Measurements from ENCODE around the gene IFIT3. TPM values are rescaled to one million over a fixed set of nuclear protein-coding genes. Genes with fewer than 3 reads are reported as not detected.

Gene IFIT3
- total RNA-seq, 1 donor from 2014 or later = 3.2 TPM

DNA sequence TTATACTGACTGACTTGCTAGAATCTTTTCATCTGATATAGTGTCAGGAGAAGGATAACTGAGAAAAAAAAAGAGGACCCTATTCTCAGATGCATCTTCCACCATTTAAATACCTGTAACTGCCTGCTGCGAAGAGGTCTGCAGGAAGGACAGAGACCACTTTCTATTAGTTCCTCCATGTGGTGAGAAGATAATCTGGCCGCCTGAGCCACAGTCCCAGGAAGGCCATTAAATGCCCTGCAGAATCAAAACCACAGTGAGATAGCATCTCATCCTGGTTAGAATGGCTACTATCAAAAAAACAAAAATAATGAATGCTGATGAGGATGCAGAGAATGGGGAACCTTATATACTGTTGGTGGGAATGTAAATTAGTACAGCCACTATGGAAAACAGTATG, 30.2 kb downstream of the IFIT3 start:
- intact Hi-C loops (cut with micrococcal nuclease) = no loop called here
- Mint-ChIP-seq H3K4me1 (peaks cover 2% of the 10 kb centered on the region), H3K27ac (no peak overlapping the region)

DNA sequence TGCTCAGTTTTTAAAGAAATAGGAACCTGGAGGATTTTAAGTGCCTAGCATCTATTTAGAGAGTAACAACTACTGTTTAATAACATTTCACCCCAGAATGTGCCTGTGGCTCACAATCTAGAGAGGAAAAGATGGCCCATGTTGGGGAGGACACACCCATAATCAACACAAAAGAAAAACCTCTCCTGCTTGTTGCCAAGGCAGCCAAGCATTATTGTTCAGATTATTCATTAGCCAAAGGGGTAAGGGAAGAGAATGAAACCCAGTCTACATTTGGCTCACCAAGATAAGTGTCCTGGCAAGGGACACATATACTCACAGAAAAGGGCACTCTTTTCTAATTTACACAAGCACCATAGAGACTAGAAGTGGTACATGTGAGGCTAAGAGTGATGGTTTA, 32.4 kb downstream of the IFIT3 start:
- H3K4me3 Mint-ChIP-seq = no peak overlapping the region
- TF ChIP-seq, protein P1, sequence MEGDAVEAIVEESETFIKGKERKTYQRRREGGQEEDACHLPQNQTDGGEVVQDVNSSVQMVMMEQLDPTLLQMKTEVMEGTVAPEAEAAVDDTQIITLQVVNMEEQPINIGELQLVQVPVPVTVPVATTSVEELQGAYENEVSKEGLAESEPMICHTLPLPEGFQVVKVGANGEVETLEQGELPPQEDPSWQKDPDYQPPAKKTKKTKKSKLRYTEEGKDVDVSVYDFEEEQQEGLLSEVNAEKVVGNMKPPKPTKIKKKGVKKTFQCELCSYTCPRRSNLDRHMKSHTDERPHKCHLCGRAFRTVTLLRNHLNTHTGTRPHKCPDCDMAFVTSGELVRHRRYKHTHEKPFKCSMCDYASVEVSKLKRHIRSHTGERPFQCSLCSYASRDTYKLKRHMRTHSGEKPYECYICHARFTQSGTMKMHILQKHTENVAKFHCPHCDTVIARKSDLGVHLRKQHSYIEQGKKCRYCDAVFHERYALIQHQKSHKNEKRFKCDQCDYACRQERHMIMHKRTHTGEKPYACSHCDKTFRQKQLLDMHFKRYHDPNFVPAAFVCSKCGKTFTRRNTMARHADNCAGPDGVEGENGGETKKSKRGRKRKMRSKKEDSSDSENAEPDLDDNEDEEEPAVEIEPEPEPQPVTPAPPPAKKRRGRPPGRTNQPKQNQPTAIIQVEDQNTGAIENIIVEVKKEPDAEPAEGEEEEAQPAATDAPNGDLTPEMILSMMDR (IDR thresholded peaks at IDR 0.05) = no peak
- POLR2A ChIA-PET = interaction anchor here (0.7 kb wide), 1 partner anchor 265 kb away, joined by 3 read pairs; no protein-coding TSS in a partner anchor
- CTCF ChIA-PET = no interaction called here
- peaks cover 16% of the 10 kb centered on the region for H3K4me1 Mint-ChIP-seq
- H3K36me3 Mint-ChIP-seq (ENCODE audit: low read depth) = no peaks in the 10 kb centered on the region
- intact Hi-C loops (cut with micrococcal nuclease) = no loop called here
- no peaks in the 10 kb centered on the region for H3K9me3 Mint-ChIP-seq
- ATAC-seq (ENCODE audit: low read depth) (no peak), DNase-seq (no peak)
- no peak overlapping the region for H3K27ac Mint-ChIP-seq
- H3K27me3 Mint-ChIP-seq = no peaks in the 10 kb centered on the region

More for the DNA sequence above, 30.2 kb downstream of the IFIT3 start:
- no peaks in the 10 kb centered on the region for H3K36me3 Mint-ChIP-seq (ENCODE audit: low read depth)
- TF ChIP-seq, protein P1 (IDR thresholded peaks at IDR 0.05) = no peak
- peaks cover 7% of the 10 kb centered on the region for H3K9me3 Mint-ChIP-seq
- no peak overlapping the region for H3K4me3 Mint-ChIP-seq
- ChIA-PET POLR2A (no interaction called here), CTCF (no interaction called here)
- H3K27me3 Mint-ChIP-seq = no peaks in the 10 kb centered on the region
- ATAC-seq (ENCODE audit: low read depth) (no peak), DNase-seq (no peak)

DNA sequence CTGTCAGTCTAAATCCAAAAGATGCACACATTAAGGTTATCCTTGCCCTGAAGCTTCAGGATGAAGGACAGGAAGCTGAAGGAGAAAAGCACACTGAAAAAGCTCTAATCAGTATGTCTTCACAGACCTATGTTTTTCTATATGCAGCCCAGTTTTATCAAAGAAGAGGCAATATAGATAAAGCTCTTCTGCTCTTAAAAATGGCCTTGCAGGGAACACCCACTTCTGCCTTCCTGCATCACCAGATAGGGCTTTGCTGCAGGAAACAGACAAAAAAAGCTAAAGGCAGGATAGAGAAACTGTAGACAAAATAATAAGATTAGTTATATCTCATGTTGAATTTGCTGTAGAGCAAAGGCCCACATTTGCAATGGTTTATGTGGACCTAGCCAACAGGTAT, 35.1 kb downstream of the IFIT3 start:
- no peaks in the 10 kb centered on the region for H3K36me3 Mint-ChIP-seq (ENCODE audit: low read depth)
- no peak overlapping the region for H3K4me3 Mint-ChIP-seq
- CTCF ChIA-PET = no interaction called here
- POLR2A ChIA-PET = no interaction called here
- H3K9me3 Mint-ChIP-seq = no peaks in the 10 kb centered on the region
- ATAC-seq (ENCODE audit: low read depth) (no peak), DNase-seq (no peak)
- TF ChIP-seq, protein P1 (IDR thresholded peaks at IDR 0.05) = no peak
- peaks cover 20% of the 10 kb centered on the region for H3K4me1 Mint-ChIP-seq
- intact Hi-C loops (cut with micrococcal nuclease) = no loop called here
- H3K27me3 Mint-ChIP-seq = no peaks in the 10 kb centered on the region
- H3K27ac Mint-ChIP-seq = no peak overlapping the region

DNA sequence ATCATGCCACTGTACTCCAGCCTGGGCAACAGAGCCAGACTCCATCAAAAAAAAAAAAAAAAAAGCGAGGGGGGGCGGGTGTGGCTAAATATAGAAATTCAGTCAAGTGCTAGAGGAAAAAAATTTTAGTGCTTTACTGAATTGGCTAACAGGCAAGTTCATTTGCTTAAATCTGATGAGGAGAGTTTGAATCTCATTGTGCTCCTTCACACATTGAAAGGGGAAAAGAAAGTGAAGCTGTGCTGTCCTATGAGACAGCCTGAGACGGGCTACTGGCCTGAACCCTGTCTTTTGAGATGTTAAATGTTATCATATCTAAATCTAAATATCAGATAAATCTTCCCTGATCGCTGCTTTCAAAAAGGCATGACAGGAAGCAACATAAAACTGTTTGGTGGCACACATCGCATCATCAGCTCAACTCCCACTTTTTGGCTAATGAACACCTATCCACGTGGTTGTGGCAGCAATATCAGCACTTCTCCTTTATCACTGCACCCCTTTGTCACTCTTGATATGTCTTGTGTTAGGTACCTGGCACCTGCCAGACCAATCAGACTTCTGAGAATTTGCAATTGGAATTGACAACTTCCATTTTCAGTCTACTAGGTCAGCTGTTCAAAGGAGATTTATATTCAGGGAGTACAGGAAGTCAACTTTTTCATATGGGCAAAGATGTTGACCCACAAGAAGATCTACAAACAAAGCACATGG, 36.1 kb downstream of the IFIT3 start:
- Mint-ChIP-seq H3K4me3 (peak overlapping the region; percentile 11), H3K27me3 (no peaks in the 10 kb centered on the region), H3K4me1 (peaks cover 20% of the 10 kb centered on the region), H3K36me3 (ENCODE audit: low read depth) (no peaks in the 10 kb centered on the region), H3K9me3 (no peaks in the 10 kb centered on the region), H3K27ac (peak overlapping the region; percentile 24)
- TF ChIP-seq, protein P1 (IDR thresholded peaks at IDR 0.05) = no peak
- DNase-seq = no peak
- ChIA-PET POLR2A (interaction anchor here (0.7 kb wide), 2 partner anchors 9 to 51 kb away, joined by 4 to 8 read pairs; no protein-coding TSS in a partner anchor), CTCF (no interaction called here)
- intact Hi-C loops (cut with micrococcal nuclease) = no loop called here
- ATAC-seq (ENCODE audit: low read depth) = peak; percentile 50

DNA sequence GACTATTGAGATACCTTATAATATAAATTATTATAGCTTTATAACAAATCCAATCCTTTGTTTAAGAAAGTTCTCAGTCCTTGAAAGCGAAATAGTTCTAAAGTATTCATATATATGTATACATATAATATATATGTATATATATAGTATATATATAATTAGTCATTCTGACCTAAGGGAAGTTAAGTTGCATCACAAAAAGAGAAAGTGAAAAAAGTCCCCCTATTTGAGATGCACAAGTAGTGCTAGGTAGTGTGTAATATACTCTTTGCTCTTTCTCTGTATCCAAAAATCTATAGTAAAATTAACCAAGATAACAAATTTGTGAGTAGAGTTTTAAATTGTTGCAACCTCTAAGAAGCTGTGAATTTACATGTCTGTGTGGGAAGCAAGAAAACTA, 36.7 kb downstream of the IFIT3 start:
- CTCF ChIA-PET = no interaction called here
- Mint-ChIP-seq H3K4me1 (peaks cover 20% of the 10 kb centered on the region), H3K4me3 (no peak overlapping the region), H3K36me3 (ENCODE audit: low read depth) (no peaks in the 10 kb centered on the region), H3K27me3 (peaks cover under 1% of the 10 kb centered on the region), H3K9me3 (no peaks in the 10 kb centered on the region), H3K27ac (no peak overlapping the region)
- intact Hi-C loops (cut with micrococcal nuclease) = no loop called here
- ATAC-seq (ENCODE audit: low read depth) (no peak), DNase-seq (no peak)
- POLR2A ChIA-PET = interaction anchor here (0.6 kb wide), 1 partner anchor 116 kb away, joined by 5 read pairs; no protein-coding TSS in a partner anchor
- TF ChIP-seq, protein P1 (IDR thresholded peaks at IDR 0.05) = no peak
